NOMO-1 treated with DMSO at 0.1 percent for 48 hours (cell line): ENCODE measurements around the gene HECA.
A peak's percentile ranks its signal among the peaks of the same experiment; 100 is the strongest.
"Not testable (repeated sequence)": the region's sequence is repeated elsewhere in the genome, so short reads cannot be mapped to it uniquely, and the experiment has no call there.

ENCODE experiments used
- DNase-seq: peaks from one replicate; lab custom pipeline; 2025; ENCODE audit not compliant: unreplicated experiment; lab: John Stamatoyannopoulos, UW

Gene HECA

GRCh38 chr6:139135578-139136545, 982 bp downstream of the HECA start:
- peak; percentile 55 for DNase-seq

- no peak for DNase-seq
Observed at GRCh38 chr6:139137706-139138105, 2.8 kb downstream of the HECA start.

- not testable (repeated sequence) for DNase-seq
Observed at GRCh38 chr6:139140854-139141253, 6.0 kb downstream of the HECA start.

- no peak for DNase-seq
Observed at GRCh38 chr6:139142262-139142661, 7.4 kb downstream of the HECA start.

- no peak for DNase-seq
Observed at GRCh38 chr6:139143111-139143510, 8.2 kb downstream of the HECA start.

GRCh38 chr6:139144490-139145085, 9.7 kb downstream of the HECA start:
- no peak for DNase-seq

- DNase-seq, result no peak
Observed at GRCh38 chr6:139145661-139146060, 10.8 kb downstream of the HECA start.

GRCh38 chr6:139146317-139146726, 11.4 kb downstream of the HECA start:
- no peak for DNase-seq

GRCh38 chr6:139147628-139148027, 12.7 kb downstream of the HECA start:
- peak; percentile 7 for DNase-seq

- DNase-seq, result no peak
Observed at GRCh38 chr6:139148557-139149235, 13.8 kb downstream of the HECA start.

- DNase-seq, result no peak
Observed at GRCh38 chr6:139149383-139149782, 14.5 kb downstream of the HECA start.

GRCh38 chr6:139150920-139151319, 16.0 kb downstream of the HECA start:
- DNase-seq, result no peak

GRCh38 chr6:139151425-139152087, 16.7 kb downstream of the HECA start:
- no peak for DNase-seq

- no peak for DNase-seq
Observed at GRCh38 chr6:139152088-139152891, 17.4 kb downstream of the HECA start.

GRCh38 chr6:139152892-139153271, 18.0 kb downstream of the HECA start:
- no peak for DNase-seq

- DNase-seq, result no peak
Observed at GRCh38 chr6:139153855-139154254, 19.0 kb downstream of the HECA start.

GRCh38 chr6:139154881-139155547, 20.1 kb downstream of the HECA start:
- no peak for DNase-seq

- no peak for DNase-seq
Observed at GRCh38 chr6:139156102-139156501, 21.2 kb downstream of the HECA start.

- DNase-seq, result no peak
Observed at GRCh38 chr6:139156551-139156950, 21.7 kb downstream of the HECA start.

- DNase-seq, result not testable (repeated sequence)
Observed at GRCh38 chr6:139157086-139157485, 22.2 kb downstream of the HECA start.
